ENCODE results near the gene SLC3A2. TPM values are rescaled to one million over a fixed set of nuclear protein-coding genes. Genes with fewer than 3 reads are reported as not detected.

Gene SLC3A2
- total and polyA plus RNA-seq, 4 donors: 34.3 to 59.5 (median 51.0) TPM

DNA sequence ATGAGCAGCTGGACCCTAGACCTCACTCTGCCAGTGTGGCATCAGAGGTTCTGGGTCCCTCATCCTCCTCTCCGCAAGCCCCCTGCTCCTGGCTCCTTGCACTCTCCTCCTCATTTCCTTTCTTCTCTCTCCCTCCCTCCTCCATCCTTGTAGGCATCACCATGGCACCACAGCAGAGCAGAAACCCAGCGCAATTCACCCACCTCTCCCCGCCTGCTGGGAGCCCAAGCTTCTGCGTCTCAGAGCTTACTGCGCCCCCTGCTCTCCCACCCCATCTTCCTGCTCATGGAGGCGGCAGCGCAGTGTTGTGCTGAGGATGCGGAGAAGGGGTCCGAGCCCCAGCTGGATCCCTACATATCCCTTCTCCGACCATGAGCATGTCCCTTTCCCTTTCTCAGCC lies 38.8 kb downstream of the SLC3A2 start (continued):
- TF ChIP-seq, protein P1, sequence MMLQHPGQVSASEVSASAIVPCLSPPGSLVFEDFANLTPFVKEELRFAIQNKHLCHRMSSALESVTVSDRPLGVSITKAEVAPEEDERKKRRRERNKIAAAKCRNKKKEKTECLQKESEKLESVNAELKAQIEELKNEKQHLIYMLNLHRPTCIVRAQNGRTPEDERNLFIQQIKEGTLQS (IDR thresholded peaks at IDR 0.05): no peak
- no peak for TF ChIP-seq HNF4A (conservative IDR thresholded peaks at IDR 0.05)

DNA sequence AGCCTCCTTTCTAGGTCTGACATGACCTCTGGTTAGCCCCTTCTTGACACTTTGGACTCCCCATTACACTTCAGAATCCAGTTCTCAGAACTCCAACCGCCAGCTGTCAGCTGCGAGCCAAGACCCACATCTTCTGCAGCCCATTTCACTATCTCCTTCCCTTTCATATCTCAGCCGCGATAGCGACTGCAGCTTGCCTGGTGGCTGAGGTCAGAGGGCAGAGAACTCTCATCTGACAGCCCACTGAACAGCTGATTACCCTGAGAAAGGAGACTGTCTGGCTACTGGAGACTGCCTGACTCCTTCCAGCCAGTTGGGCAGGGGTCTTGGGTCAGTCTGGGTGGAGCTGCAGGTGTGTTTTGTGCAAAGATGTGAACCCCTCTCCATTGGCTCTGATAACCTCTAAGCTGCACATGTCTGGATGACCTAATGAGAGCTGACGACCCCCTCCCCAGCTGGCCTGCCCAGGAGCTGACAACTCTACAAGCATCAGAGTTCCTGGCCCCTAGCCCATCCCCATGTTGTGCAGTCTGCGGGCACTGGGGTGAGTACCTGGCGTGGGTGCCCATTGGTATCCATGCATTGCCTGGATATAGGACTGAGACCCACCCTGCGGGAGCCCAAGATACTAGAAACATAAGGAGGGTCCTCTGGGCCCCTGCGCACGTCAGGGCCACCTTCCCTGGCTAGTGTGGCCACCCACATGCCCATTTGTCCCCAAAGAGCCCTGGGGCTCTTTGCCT lies 39.4 kb downstream of the SLC3A2 start:
- Histone ChIP-seq H3K4me3 (ENCODE audit: low read depth in 1 of 3, low read length in 3 of 3) (no peak overlapping the region), H3K9me3 (ENCODE audit: control insufficient read depth in 4 of 4, low read length in 3 of 4) (no peaks in the 10 kb centered on the region), H3K9ac (ENCODE audit: low read depth in 1 of 2, low read length in 2 of 2) (no peak overlapping the region), H3K36me3 (ENCODE audit: control insufficient read depth in 4 of 4, insufficient read depth in 3 of 4, low read depth in 1 of 4, low read length in 3 of 4) (no peaks in the 10 kb centered on the region), H3K4me1 (ENCODE audit: control insufficient read depth in 4 of 4, insufficient read depth in 4 of 4, low read length in 3 of 4) (peaks cover 0 to 9% (median 3%) of the 10 kb centered on the region in 4 donors), H3K27me3 (ENCODE audit: control insufficient read depth in 4 of 4, insufficient read depth in 4 of 4, low read length in 3 of 4) (peaks cover 0 to 4% (median 2%) of the 10 kb centered on the region in 4 donors), H3K27ac (ENCODE audit: low read depth in 1 of 2, low read length in 2 of 2) (no peak overlapping the region)
- no peak for DNase-seq (ENCODE audit: low spot score)
- no peak for TF ChIP-seq NR2F2 (IDR thresholded peaks at IDR 0.05)
- no peak for TF ChIP-seq HNF4A (conservative IDR thresholded peaks at IDR 0.05)
- TF ChIP-seq, protein P2, sequence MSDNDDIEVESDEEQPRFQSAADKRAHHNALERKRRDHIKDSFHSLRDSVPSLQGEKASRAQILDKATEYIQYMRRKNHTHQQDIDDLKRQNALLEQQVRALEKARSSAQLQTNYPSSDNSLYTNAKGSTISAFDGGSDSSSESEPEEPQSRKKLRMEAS (IDR thresholded peaks at IDR 0.05): no peak
- no peak for TF ChIP-seq TAF1 (conservative IDR thresholded peaks at IDR 0.05)
- TF ChIP-seq, protein P1 (IDR thresholded peaks at IDR 0.05): no peak
- TF ChIP-seq RXRA (IDR thresholded peaks at IDR 0.05): no peak
- TF ChIP-seq HNF4G (IDR thresholded peaks at IDR 0.05): no peak
- WGBS: 65% methylated on average over 11 of the region's 11 CpGs

DNA sequence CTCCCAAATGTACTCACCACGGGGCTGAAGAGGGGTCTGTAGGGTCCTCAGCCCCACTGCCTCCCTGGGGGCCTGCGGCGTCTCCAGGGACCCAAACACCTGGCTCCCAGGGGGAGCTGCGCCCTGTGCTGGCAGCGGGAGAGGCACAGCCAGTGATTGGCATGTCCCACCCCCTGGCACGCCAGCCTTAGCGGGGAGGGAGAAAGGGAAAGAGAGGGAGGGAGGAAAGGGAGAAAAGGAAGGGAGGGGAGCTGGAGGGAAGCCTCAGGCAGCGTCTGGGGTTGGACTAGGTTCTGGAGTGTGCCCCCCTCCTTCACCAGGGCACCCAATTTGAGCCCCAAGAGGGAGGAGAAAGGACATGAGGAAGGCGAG lies 40.5 kb downstream of the SLC3A2 start, which contains the start of gene CHRM1:
Gene CHRM1, minus strand, starts transcription at position 163 of the 372 bp plus-strand sequence. CDS start 10,263 bp downstream, outside the sequence.
- Histone ChIP-seq H3K27me3 (ENCODE audit: control insufficient read depth in 4 of 4, insufficient read depth in 4 of 4, low read length in 3 of 4) (peaks cover 0 to 5% (median 3%) of the 10 kb centered on the region in 4 donors), H3K36me3 (ENCODE audit: control insufficient read depth in 4 of 4, insufficient read depth in 3 of 4, low read depth in 1 of 4, low read length in 3 of 4) (no peaks in the 10 kb centered on the region), H3K4me1 (ENCODE audit: control insufficient read depth in 4 of 4, insufficient read depth in 4 of 4, low read length in 3 of 4) (peaks cover 6 to 16% (median 9%) of the 10 kb centered on the region in 4 donors), H3K9ac (ENCODE audit: low read depth in 1 of 2, low read length in 2 of 2) (no peak within 1 kb of the TSS), H3K27ac (ENCODE audit: low read depth in 1 of 2, low read length in 2 of 2) (no peak within 1 kb of the TSS), H3K9me3 (ENCODE audit: control insufficient read depth in 4 of 4, low read length in 3 of 4) (no peaks in the 10 kb centered on the region), H3K4me3 (ENCODE audit: low read depth in 1 of 3, low read length in 3 of 3) (no peak within 1 kb of the TSS)
- TF ChIP-seq HNF4G (IDR thresholded peaks at IDR 0.05) (no peak), JUND (IDR thresholded peaks at IDR 0.05) (no peak), EGR1 (IDR thresholded peaks at IDR 0.05; ENCODE audit: low read depth in 2 of 2) (no peak), RAD21 (IDR thresholded peaks at IDR 0.05) (no peak), HNF4A (conservative IDR thresholded peaks at IDR 0.05) (no peak)
- TF ChIP-seq, protein P3, sequence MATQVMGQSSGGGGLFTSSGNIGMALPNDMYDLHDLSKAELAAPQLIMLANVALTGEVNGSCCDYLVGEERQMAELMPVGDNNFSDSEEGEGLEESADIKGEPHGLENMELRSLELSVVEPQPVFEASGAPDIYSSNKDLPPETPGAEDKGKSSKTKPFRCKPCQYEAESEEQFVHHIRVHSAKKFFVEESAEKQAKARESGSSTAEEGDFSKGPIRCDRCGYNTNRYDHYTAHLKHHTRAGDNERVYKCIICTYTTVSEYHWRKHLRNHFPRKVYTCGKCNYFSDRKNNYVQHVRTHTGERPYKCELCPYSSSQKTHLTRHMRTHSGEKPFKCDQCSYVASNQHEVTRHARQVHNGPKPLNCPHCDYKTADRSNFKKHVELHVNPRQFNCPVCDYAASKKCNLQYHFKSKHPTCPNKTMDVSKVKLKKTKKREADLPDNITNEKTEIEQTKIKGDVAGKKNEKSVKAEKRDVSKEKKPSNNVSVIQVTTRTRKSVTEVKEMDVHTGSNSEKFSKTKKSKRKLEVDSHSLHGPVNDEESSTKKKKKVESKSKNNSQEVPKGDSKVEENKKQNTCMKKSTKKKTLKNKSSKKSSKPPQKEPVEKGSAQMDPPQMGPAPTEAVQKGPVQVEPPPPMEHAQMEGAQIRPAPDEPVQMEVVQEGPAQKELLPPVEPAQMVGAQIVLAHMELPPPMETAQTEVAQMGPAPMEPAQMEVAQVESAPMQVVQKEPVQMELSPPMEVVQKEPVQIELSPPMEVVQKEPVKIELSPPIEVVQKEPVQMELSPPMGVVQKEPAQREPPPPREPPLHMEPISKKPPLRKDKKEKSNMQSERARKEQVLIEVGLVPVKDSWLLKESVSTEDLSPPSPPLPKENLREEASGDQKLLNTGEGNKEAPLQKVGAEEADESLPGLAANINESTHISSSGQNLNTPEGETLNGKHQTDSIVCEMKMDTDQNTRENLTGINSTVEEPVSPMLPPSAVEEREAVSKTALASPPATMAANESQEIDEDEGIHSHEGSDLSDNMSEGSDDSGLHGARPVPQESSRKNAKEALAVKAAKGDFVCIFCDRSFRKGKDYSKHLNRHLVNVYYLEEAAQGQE (IDR thresholded peaks at IDR 0.05): no peak
- TF ChIP-seq, protein P4, sequence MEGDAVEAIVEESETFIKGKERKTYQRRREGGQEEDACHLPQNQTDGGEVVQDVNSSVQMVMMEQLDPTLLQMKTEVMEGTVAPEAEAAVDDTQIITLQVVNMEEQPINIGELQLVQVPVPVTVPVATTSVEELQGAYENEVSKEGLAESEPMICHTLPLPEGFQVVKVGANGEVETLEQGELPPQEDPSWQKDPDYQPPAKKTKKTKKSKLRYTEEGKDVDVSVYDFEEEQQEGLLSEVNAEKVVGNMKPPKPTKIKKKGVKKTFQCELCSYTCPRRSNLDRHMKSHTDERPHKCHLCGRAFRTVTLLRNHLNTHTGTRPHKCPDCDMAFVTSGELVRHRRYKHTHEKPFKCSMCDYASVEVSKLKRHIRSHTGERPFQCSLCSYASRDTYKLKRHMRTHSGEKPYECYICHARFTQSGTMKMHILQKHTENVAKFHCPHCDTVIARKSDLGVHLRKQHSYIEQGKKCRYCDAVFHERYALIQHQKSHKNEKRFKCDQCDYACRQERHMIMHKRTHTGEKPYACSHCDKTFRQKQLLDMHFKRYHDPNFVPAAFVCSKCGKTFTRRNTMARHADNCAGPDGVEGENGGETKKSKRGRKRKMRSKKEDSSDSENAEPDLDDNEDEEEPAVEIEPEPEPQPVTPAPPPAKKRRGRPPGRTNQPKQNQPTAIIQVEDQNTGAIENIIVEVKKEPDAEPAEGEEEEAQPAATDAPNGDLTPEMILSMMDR (IDR thresholded peaks at IDR 0.05; ENCODE audit: low read depth, low read length, missing input control): no peak
- TF ChIP-seq, protein P5, sequence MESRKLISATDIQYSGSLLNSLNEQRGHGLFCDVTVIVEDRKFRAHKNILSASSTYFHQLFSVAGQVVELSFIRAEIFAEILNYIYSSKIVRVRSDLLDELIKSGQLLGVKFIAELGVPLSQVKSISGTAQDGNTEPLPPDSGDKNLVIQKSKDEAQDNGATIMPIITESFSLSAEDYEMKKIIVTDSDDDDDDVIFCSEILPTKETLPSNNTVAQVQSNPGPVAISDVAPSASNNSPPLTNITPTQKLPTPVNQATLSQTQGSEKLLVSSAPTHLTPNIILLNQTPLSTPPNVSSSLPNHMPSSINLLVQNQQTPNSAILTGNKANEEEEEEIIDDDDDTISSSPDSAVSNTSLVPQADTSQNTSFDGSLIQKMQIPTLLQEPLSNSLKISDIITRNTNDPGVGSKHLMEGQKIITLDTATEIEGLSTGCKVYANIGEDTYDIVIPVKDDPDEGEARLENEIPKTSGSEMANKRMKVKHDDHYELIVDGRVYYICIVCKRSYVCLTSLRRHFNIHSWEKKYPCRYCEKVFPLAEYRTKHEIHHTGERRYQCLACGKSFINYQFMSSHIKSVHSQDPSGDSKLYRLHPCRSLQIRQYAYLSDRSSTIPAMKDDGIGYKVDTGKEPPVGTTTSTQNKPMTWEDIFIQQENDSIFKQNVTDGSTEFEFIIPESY (IDR thresholded peaks at IDR 0.05): no peak
- WGBS: 44% methylated on average over 9 of the region's 9 CpGs
- DNase-seq (ENCODE audit: low spot score): no peak
